H1 (cell line): Measurements from ENCODE around the gene SGMS1. TPM values are rescaled to one million over a fixed set of nuclear protein-coding genes. Genes with fewer than 3 reads are reported as not detected.

ENCODE experiments used
- CTCF ChIA-PET: fragments of 300-600 bp; sonication (Branson Sonifier 250); formaldehyde crosslinking; loops from one replicate; lab custom pipeline; 2021; ENCODE audit not compliant: partially characterized antibody; lab: Charles Lee
- POLR2A ChIA-PET: fragments of 300-600 bp; sonication (Branson Sonifier 250); formaldehyde crosslinking; loops from one replicate; lab custom pipeline; 2021; ENCODE audit warnings: inconsistent platforms; ENCODE audit not compliant: partially characterized antibody; lab: Charles Lee
- DNase-seq, 2 experiments: peaks; one replicate each; pipeline versions ENCODE4 v3.0.0 to v3.0.0-alpha.2; 2010 to 2022; ENCODE audit warnings: low spot score in 2 of 2, low read depth in 1 of 2, mixed read lengths in 1 of 2
- FAIRE-seq: peaks from 2 replicates; lab custom pipeline; 2011; peaks lifted over from hg19 to GRCh38; lab: Jason Lieb, UNC
- H2AFZ ChIP-seq: 2 replicates; pipeline ENCODE4 v1.8.1; 2012; ENCODE audit warnings: low read length, inconsistent platforms
- H2AK5ac ChIP-seq: 2 replicates; pipeline ENCODE4 v1.6.1; 2013; ENCODE audit warnings: low read depth, low read length
- H2BK120ac ChIP-seq: replicated peaks from 2 replicates; pipeline ENCODE3; 2013; ENCODE audit warnings: low read depth, low read length, inconsistent platforms
- H2BK12ac ChIP-seq: 2 replicates; pipeline ENCODE4 v1.6.1; 2013; ENCODE audit warnings: low read depth, low read length
- H2BK15ac ChIP-seq: 2 replicates; pipeline ENCODE4 v1.6.1; 2013; ENCODE audit warnings: low read length
- H2BK20ac ChIP-seq: 2 replicates; pipeline ENCODE4 v1.6.1; 2013; ENCODE audit warnings: low read length
- H2BK5ac ChIP-seq: 2 replicates; pipeline ENCODE4 v1.6.1; 2013; ENCODE audit warnings: low read depth, low read length
- H3K14ac ChIP-seq: 2 replicates; pipeline ENCODE4 v1.6.1; 2013; ENCODE audit warnings: inconsistent platforms; ENCODE audit not compliant: insufficient read length
- H3K18ac ChIP-seq: 2 replicates; pipeline ENCODE4 v1.6.1; 2013; ENCODE audit warnings: low read length; ENCODE audit errors: extremely low read depth
- H3K23ac ChIP-seq: 2 replicates; pipeline ENCODE4 v1.6.1; 2013; ENCODE audit warnings: inconsistent platforms; ENCODE audit not compliant: insufficient read length
- H3K23me2 ChIP-seq: 2 replicates; pipeline ENCODE4 v1.6.1; 2013; ENCODE audit warnings: low read depth, low read length
- H3K27ac ChIP-seq: 2 replicates; pipeline ENCODE4 v1.6.1; 2011; ENCODE audit warnings: low read depth, low read length, inconsistent platforms
- H3K27me3 ChIP-seq, 4 experiments: replicated peaks in 1 of 4; 1 replicate in 1 of 4; 2 replicates in 3 of 4; pipeline versions ENCODE4 v1.6.1 to v1.8.1; 2011 to 2013; ENCODE audit warnings: low read length in 3 of 4, mild to moderate bottlenecking in 3 of 4, inconsistent platforms in 2 of 4, mixed read lengths in 2 of 4, moderate library complexity in 1 of 4; ENCODE audit not compliant: control insufficient read depth in 3 of 4, insufficient read depth in 3 of 4; ENCODE audit errors: extremely low read depth in 1 of 4
- H3K36me3 ChIP-seq, 4 experiments: 2 replicates each; pipeline versions ENCODE4 v1.6.1 to v1.8.1; 2011 to 2013; ENCODE audit warnings: mild to moderate bottlenecking in 4 of 4, low read length in 3 of 4, moderate library complexity in 2 of 4, control low read depth in 1 of 4, inconsistent platforms in 1 of 4; ENCODE audit not compliant: insufficient read depth in 4 of 4, control insufficient read depth in 2 of 4
- H3K4ac ChIP-seq: replicated peaks from 2 replicates; pipeline ENCODE3; 2013; ENCODE audit warnings: low read length, low read depth, mixed read lengths, inconsistent platforms; ENCODE audit not compliant: insufficient read length
- H3K4me1 ChIP-seq, 4 experiments: replicated peaks in 1 of 4; 1 replicate in 1 of 4; 2 replicates in 3 of 4; pipeline versions ENCODE4 v1.6.1 to v1.8.1; 2011 to 2013; ENCODE audit warnings: low read length in 3 of 4, inconsistent platforms in 2 of 4, mixed read lengths in 1 of 4; ENCODE audit not compliant: insufficient read depth in 4 of 4, control insufficient read depth in 3 of 4
- H3K4me2 ChIP-seq, 2 experiments: 2 replicates each; pipeline versions ENCODE4 v1.6.1 to v1.8.1; 2011 to 2013; ENCODE audit warnings: low read depth in 2 of 2, low read length in 2 of 2, control low read depth in 1 of 2, inconsistent platforms in 1 of 2, mild to moderate bottlenecking in 1 of 2; ENCODE audit not compliant: insufficient read depth in 1 of 2
- H3K4me3 ChIP-seq, 4 experiments: fragments of 200-600, 300-600 bp in 1 of 4; sonication (generic), shearing (Covaris generic), sonication (Bioruptor Twin) in 1 of 4; 2 replicates each; pipeline versions ENCODE4 v1.5.1 to v1.8.1; 2011 to 2016; ENCODE audit warnings: low read length in 4 of 4, low read depth in 3 of 4, control low read depth in 2 of 4, inconsistent platforms in 2 of 4, mild to moderate bottlenecking in 2 of 4, mixed read lengths in 1 of 4, moderate library complexity in 1 of 4; ENCODE audit not compliant: insufficient read depth in 2 of 4; ENCODE audit errors: extremely low read depth in 1 of 4
- H3K56ac ChIP-seq: replicated peaks from 2 replicates; pipeline ENCODE3; 2013; ENCODE audit warnings: low read depth, mild to moderate bottlenecking, mixed read lengths, low read length, inconsistent platforms; ENCODE audit not compliant: insufficient read length
- H3K79me1 ChIP-seq: 2 replicates; pipeline ENCODE4 v1.6.1; 2013; ENCODE audit warnings: low read depth, low read length, control low read depth
- H3K79me2 ChIP-seq, 2 experiments: 2 replicates each; pipeline versions ENCODE4 v1.6.1 to v1.8.1; 2012 to 2013; ENCODE audit warnings: low read length in 2 of 2, mild to moderate bottlenecking in 2 of 2, inconsistent platforms in 1 of 2; ENCODE audit not compliant: insufficient read depth in 2 of 2, control insufficient read depth in 1 of 2
- H3K9ac ChIP-seq, 4 experiments: replicated peaks in 1 of 4; 1 replicate in 1 of 4; 2 replicates in 3 of 4; pipeline versions ENCODE4 v1.6.1 to v1.8.1; 2011 to 2013; ENCODE audit warnings: low read depth in 3 of 4, low read length in 3 of 4, control low read depth in 2 of 4, mild to moderate bottlenecking in 2 of 4, moderate library complexity in 2 of 4, inconsistent platforms in 1 of 4; ENCODE audit errors: extremely low read depth in 1 of 4
- H3K9me3 ChIP-seq, 2 experiments: 2 replicates each; pipeline versions ENCODE4 v1.6.1 to v1.8.1; 2012 to 2013; ENCODE audit warnings: mild to moderate bottlenecking in 2 of 2, moderate library complexity in 2 of 2, control low read depth in 1 of 2, inconsistent platforms in 1 of 2, low read depth in 1 of 2, low read length in 1 of 2, mixed read lengths in 1 of 2; ENCODE audit not compliant: insufficient read depth in 2 of 2
- H4K20me1 ChIP-seq, 2 experiments: replicated peaks in 1 of 2; 2 replicates each; pipeline versions ENCODE3 to v1.8.1; 2011 to 2013; ENCODE audit warnings: inconsistent platforms in 2 of 2, low read length in 2 of 2, mild to moderate bottlenecking in 1 of 2; ENCODE audit not compliant: insufficient read depth in 2 of 2, control insufficient read depth in 1 of 2
- H4K5ac ChIP-seq: 2 replicates; pipeline ENCODE4 v1.6.1; 2013; ENCODE audit warnings: low read length, low read depth, mixed read lengths, inconsistent platforms; ENCODE audit not compliant: insufficient read length
- H4K8ac ChIP-seq: 2 replicates; pipeline ENCODE4 v1.8.0; 2013; ENCODE audit warnings: mild to moderate bottlenecking, moderate library complexity, low read length, inconsistent platforms; ENCODE audit not compliant: insufficient read depth; ENCODE audit errors: extremely low read depth
- H4K91ac ChIP-seq: replicated peaks from 2 replicates; pipeline ENCODE3; 2013; ENCODE audit warnings: low read length, mixed read lengths, inconsistent platforms; ENCODE audit not compliant: insufficient read length
- CEBPB ChIP-seq: IDR thresholded peaks from 2 replicates; pipeline ENCODE4 v1.6.1; 2012; ENCODE audit warnings: low read depth, low read length
- POLR2A ChIP-seq, 2 experiments: IDR thresholded peaks; 1 replicate in 1 of 2; 2 replicates in 1 of 2; pipeline ENCODE4 v1.6.1; 2011; ENCODE audit warnings: low read depth in 2 of 2, low read length in 2 of 2, mild to moderate bottlenecking in 2 of 2; ENCODE audit errors: control extremely low read depth in 1 of 2
- RBBP5 ChIP-seq: IDR thresholded peaks from 2 replicates; pipeline ENCODE4 v1.7.1; 2012; ENCODE audit warnings: low read depth, mild to moderate bottlenecking, inconsistent platforms, low read length, moderate library complexity, borderline replicate concordance
- SP1 ChIP-seq: IDR thresholded peaks from 2 replicates; pipeline ENCODE4 v1.6.1; 2011; ENCODE audit warnings: low read depth, low read length
- WGBS, 2 experiments: shearing (Covaris generic) in 1 of 2; methylation state at CpG; one replicate each; pipeline versions ENCODE4 v1.1.6 to v1.1.7; 2013 to 2015; ENCODE audit warnings: low lambda C conversion rate in 2 of 2, mixed read lengths in 2 of 2, inconsistent platforms in 1 of 2, low coverage in 1 of 2, missing lambda C conversion rate in 1 of 2; ENCODE audit not compliant: insufficient replicate concordance in 2 of 2, insufficient coverage in 1 of 2, insufficient read length in 1 of 2; ENCODE audit errors: extremely low coverage in 1 of 2, missing lambda C conversion rate in 1 of 2; 5-methylcytosine and 5-hydroxymethylcytosine counted together
- polyA plus RNA-seq, 7 experiments: library from polyadenylated mRNA; depleted of rRNA in 3 of 7; stranded (reverse) in 5 of 7; unstranded in 2 of 7; fragments of >200 nt in 5 of 7; fragments of 200-250 nt in 2 of 7; gene quantifications; 1 replicate in 5 of 7; 2 replicates in 1 of 7; 4 replicates in 1 of 7; pipeline versions ENCODE4 v1.2.1 to v1.2.3, GENCODE V29; 2011 to 2013; ENCODE audit warnings: missing spikeins in 2 of 7, mixed read lengths in 2 of 7
- total RNA-seq: library from RNA; stranded (reverse); fragmentation: NEBNext Ultra II Directional; extraction: Animal tissue kit (Norgen Biotek cat#: 25700); gene quantifications from 2 replicates; pipeline ENCODE4 v1.2.1, GENCODE V29; 2021

The SGMS1 gene
- total and polyA plus RNA-seq, 2 of the 8 experiments (the other 6 are each of a cell fraction or from before 2014, with no cell fraction given): 6.0 to 15.6 TPM

- FAIRE-seq: no peak
These were observed 32.8 kb downstream of the SGMS1 start for GRCh38 chr10:50590935-50591334.

More at GRCh38 chr10:50590935-50591334, 32.8 kb downstream of the SGMS1 start:
- Histone ChIP-seq H2BK12ac (no peak overlapping the region), H3K56ac (no peak overlapping the region), H3K23me2 (no peaks in the 10 kb centered on the region), H2BK5ac (no peak overlapping the region), H3K18ac (no peak overlapping the region), H4K20me1 (peaks cover 6% of the 10 kb centered on the region in 2 experiments), H2AK5ac (no peak overlapping the region), H4K5ac (no peak overlapping the region), H2AFZ (no peak overlapping the region), H3K4ac (no peak overlapping the region), H3K27ac (no peak overlapping the region), H3K79me2 (peaks cover 4 to 35% of the 10 kb centered on the region in 2 experiments), H3K4me3 (no peak overlapping the region), H2BK20ac (no peak overlapping the region; the same call in 1 of the 2 replicates), H4K8ac (no peak overlapping the region), H3K9me3 (no peaks in the 10 kb centered on the region), H3K27me3 (no peaks in the 10 kb centered on the region), H3K23ac (no peak overlapping the region), H3K79me1 (peaks cover 10% of the 10 kb centered on the region), H3K4me1 (peaks cover 0 to 5% (median 0%) of the 10 kb centered on the region in 4 experiments; a peak in 2 of 7 replicates), H3K4me2 (no peak overlapping the region), H3K9ac (no peak overlapping the region), H2BK15ac (no peak overlapping the region), H3K14ac (no peak overlapping the region), H2BK120ac (no peak overlapping the region), H3K36me3 (peaks cover 0 to 10% (median 3%) of the 10 kb centered on the region in 4 experiments; a peak in 3 of 8 replicates), H4K91ac (no peak overlapping the region)
- TF ChIP-seq CEBPB (no peak), SP1 (no peak), POLR2A (IDR thresholded peaks at IDR 0.05; ENCODE audit: control extremely low read depth in 1 of 2, low read depth in 2 of 2, low read length in 2 of 2) (no peak), RBBP5 (no peak)
- WGBS, 2 experiments: 90% methylated on average over 4 of the region's 4 CpGs; no CpG with 5 or more reads in 1 of the 2 experiments
- CTCF ChIA-PET: no interaction called here
- POLR2A ChIA-PET: no interaction called here
- DNase-seq: no peak
